HG03196 (cell line): ENCODE results near the gene TPSB2.
"Not testable (repeated sequence)": the region's sequence is repeated elsewhere in the genome, so short reads cannot be mapped to it uniquely, and the experiment has no call there.

Experiments
- ATAC-seq: cut with Tn5 transposase; IDR thresholded peaks from one replicate; pipeline ENCODE4 v1.9.1; 2021; ENCODE audit not compliant: unreplicated experiment

Gene TPSB2

GRCh38 chr16:1261131-1261892 lies 31.3 kb upstream of the TPSB2 start:
- no peak for ATAC-seq

GRCh38 chr16:1260101-1260680 lies 30.2 kb upstream of the TPSB2 start:
- no peak for ATAC-seq

- no peak for ATAC-seq
Observed at GRCh38 chr16:1259760-1260068, 29.7 kb upstream of the TPSB2 start.

GRCh38 chr16:1258906-1259759 lies 29.1 kb upstream of the TPSB2 start:
- ATAC-seq: no peak

GRCh38 chr16:1258225-1258600 lies 28.2 kb upstream of the TPSB2 start:
- ATAC-seq: no peak

- no peak for ATAC-seq
Observed at GRCh38 chr16:1257561-1258224, 27.7 kb upstream of the TPSB2 start.

- no peak for ATAC-seq
Observed at GRCh38 chr16:1256874-1257322, 26.9 kb upstream of the TPSB2 start.

GRCh38 chr16:1256296-1256873 lies 26.4 kb upstream of the TPSB2 start:
- ATAC-seq: not testable (repeated sequence)

GRCh38 chr16:1255276-1256122 lies 25.5 kb upstream of the TPSB2 start, which contains the start of gene TPSD1:
Gene TPSD1, plus strand, starts transcription at chr16:1256069. Its CDS starts 212 bp downstream, at chr16:1256281.
- not testable (repeated sequence) for ATAC-seq

- not testable (repeated sequence) for ATAC-seq
Observed at GRCh38 chr16:1254821-1255220, 24.8 kb upstream of the TPSB2 start.

- not testable (repeated sequence) for ATAC-seq
Observed at GRCh38 chr16:1253701-1254364, 23.8 kb upstream of the TPSB2 start.

GRCh38 chr16:1249031-1249755 lies 19.2 kb upstream of the TPSB2 start:
- ATAC-seq: not testable (repeated sequence)

- ATAC-seq: not testable (repeated sequence)
Observed at GRCh38 chr16:1247903-1248537, 18.0 kb upstream of the TPSB2 start.

GRCh38 chr16:1245452-1246020 lies 15.6 kb upstream of the TPSB2 start:
- ATAC-seq: no peak

- no peak for ATAC-seq
Observed at GRCh38 chr16:1244881-1245280, 14.9 kb upstream of the TPSB2 start.

- not testable (repeated sequence) for ATAC-seq
Observed at GRCh38 chr16:1243907-1244850, 14.2 kb upstream of the TPSB2 start.

GRCh38 chr16:1243363-1243762 lies 13.4 kb upstream of the TPSB2 start:
- ATAC-seq: not testable (repeated sequence)
